ENCODE data around the gene GRIK5.

The GRIK5 gene

GRCh38 chr19:41959056-41960053, 110.7 kb downstream of the GRIK5 start, which contains the start of gene RABAC1:
TSS of gene RABAC1 (minus strand) at chr19:41959321. CDS start at chr19:41959292, 29 bp downstream.
- peak; percentile 77 to 85 (median 79) for DNase-seq (ENCODE audit: low read depth in 2 of 3, low spot score in 1 of 3)

DNA sequence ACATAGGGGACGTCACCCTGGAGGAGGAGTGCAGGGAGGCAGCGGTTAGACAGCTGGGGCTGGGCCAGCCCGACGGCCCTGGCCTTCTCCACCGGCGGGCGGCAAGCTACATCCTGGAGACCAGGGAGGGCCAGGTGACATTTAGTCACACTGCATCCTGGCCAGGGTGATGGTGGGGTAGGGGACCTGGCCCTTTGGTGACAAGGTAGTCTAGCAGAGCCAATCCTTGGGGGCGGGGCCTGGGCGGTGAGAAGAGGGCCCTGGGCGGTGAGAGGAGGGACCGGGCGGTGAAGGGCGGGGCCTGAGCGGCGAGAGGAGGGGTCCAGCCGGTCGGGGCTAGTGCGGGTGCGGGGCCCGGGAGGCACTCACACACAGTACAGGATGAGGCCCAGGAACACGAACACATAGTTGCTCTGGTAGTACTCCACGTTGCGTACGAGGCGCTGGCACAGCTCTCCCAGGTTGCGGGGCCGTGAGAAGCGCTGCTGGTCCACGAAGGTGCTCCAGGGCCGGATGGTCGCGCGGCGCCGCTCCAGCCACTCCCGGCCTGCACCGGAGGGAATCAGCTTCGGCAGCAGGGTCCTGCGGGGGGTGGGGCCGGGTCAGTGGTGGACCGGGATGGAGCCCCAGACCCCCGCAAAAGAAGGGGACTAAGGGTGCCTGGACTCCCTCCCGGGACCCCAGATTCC, 111.5 kb downstream of the GRIK5 start:
- peak; percentile 69 to 84 (median 82) for DNase-seq (ENCODE audit: low read depth in 2 of 3, low spot score in 1 of 3)

DNA sequence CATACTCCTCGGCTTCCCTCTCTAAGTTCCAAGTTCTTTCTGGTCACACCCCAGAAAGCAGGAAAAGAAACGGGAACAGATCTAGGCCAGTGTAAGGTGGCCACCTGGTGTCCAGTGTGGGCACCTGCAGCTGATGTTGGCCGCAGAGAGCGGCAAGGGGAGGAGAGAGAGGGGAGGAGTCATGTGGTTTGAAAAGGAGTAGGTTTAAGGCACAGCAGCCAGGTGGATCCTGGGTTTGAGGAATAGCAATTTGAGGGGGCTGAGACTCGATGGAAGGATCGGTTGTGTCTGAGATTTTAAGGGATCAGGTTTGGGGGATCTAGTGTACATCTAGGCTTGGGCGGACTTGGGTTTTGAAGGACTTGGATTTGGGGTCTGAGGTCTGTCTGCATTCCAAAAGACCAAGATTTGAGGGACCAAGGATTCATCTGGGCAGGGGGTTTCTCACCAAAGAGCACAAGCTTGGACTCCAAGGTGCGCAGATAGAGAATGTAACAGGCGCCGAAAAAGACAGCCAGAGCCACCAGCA, 112.1 kb downstream of the GRIK5 start:
- DNase-seq (ENCODE audit: low read depth in 2 of 3, low spot score in 1 of 3), result no peak

- no peak for DNase-seq (ENCODE audit: low read depth in 2 of 3, low spot score in 1 of 3)
These were observed 112.7 kb downstream of the GRIK5 start for GRCh38 chr19:41957161-41957837.

DNA sequence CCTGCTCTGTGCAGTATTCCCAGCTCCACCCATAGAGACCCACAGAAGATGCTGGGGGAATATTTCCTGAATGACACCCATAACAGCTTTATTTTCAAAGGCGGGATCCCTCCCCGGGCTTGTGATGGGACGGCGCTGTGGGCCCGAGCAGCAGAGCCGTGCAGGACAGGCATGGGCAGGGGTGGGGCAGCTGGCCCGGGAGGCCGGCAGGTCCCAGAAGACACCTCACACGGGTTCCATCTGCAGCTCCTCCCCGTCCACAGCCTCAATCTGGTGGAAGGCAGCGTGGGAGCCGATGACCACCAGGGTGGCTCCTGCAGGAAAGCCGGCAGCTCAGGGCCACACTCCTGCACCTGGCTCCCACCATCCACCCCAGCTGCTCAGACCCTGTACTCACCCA, 113.4 kb downstream of the GRIK5 start:
- DNase-seq (ENCODE audit: low read depth in 2 of 3, low spot score in 1 of 3), result no peak

DNA sequence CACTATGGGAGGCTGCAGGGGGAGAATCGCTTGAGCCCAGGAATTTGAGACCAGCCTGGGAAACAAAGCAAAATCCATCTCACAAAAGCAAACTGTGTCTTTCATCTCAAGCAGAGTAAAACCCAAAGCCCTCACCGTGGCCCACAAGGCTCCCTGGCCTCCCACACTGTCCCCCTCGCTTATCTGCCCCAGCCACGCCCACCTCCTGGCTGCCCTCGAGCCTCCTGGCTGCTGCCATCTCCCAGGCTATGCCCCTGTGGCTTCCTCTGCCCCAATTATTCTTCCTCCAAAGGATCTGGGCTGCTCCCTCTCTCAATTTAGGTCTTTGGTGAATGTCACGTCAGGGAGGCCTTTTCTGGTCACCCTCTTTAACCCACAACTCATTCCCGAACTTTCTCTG, 114.5 kb downstream of the GRIK5 start:
- DNase-seq (ENCODE audit: low read depth in 2 of 3, low spot score in 1 of 3), result no peak

- peak; percentile 70 to 97 (median 80) for DNase-seq (ENCODE audit: low read depth in 2 of 3, low spot score in 1 of 3)
These were observed 118.3 kb downstream of the GRIK5 start for GRCh38 chr19:41951686-41952172.
